ENCODE results near the gene TCF3.

DNA sequence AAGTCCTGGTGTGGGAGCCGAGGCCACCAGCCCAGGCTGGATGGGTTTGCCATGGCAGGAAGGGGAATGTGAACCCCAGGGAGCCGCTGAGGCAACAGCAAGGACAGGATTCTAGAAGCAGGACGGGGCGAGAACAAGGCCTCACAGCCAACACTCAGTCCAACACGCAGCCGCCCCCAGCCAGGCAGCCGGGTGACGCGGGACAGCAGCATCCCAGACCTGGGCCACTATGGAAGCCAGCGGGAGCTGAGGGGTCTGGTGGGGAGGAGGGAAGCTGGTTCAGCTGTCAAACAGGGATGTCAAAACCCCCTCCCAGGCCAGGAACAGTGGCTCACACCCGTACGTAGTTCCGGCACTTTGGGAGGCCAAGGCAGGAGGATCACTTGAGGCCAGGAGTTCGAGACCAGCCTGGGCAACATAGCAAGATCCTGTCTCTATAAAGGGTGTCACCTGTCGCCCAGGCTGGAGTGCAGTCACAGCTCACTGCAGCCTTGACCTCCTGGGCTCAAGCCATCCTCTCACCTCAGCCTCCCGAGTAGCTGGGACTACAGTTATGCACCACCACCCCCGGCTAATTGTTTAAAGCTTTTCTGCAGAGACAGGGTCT, 91.1 kb downstream of the TCF3 start:
- TF ChIP-seq, protein P1, sequence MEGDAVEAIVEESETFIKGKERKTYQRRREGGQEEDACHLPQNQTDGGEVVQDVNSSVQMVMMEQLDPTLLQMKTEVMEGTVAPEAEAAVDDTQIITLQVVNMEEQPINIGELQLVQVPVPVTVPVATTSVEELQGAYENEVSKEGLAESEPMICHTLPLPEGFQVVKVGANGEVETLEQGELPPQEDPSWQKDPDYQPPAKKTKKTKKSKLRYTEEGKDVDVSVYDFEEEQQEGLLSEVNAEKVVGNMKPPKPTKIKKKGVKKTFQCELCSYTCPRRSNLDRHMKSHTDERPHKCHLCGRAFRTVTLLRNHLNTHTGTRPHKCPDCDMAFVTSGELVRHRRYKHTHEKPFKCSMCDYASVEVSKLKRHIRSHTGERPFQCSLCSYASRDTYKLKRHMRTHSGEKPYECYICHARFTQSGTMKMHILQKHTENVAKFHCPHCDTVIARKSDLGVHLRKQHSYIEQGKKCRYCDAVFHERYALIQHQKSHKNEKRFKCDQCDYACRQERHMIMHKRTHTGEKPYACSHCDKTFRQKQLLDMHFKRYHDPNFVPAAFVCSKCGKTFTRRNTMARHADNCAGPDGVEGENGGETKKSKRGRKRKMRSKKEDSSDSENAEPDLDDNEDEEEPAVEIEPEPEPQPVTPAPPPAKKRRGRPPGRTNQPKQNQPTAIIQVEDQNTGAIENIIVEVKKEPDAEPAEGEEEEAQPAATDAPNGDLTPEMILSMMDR (IDR thresholded peaks at IDR 0.05), result no peak
- TF ChIP-seq POLR2A (IDR thresholded peaks at IDR 0.05), result no peak
